H1 (cell line): ENCODE data around the gene C14orf132. TPM values are rescaled to one million over a fixed set of nuclear protein-coding genes. Genes with fewer than 3 reads are reported as not detected.

Experiments
- CTCF ChIA-PET: fragments of 300-600 bp; sonication (Branson Sonifier 250); formaldehyde crosslinking; loops from one replicate; lab custom pipeline; 2021; ENCODE audit not compliant: partially characterized antibody; lab: Charles Lee
- POLR2A ChIA-PET: fragments of 300-600 bp; sonication (Branson Sonifier 250); formaldehyde crosslinking; loops from one replicate; lab custom pipeline; 2021; ENCODE audit warnings: inconsistent platforms; ENCODE audit not compliant: partially characterized antibody; lab: Charles Lee
- DNase-seq, 2 experiments: peaks; one replicate each; pipeline versions ENCODE4 v3.0.0 to v3.0.0-alpha.2; 2010 to 2022; ENCODE audit warnings: low spot score in 2 of 2, low read depth in 1 of 2, mixed read lengths in 1 of 2
- FAIRE-seq: peaks from 2 replicates; lab custom pipeline; 2011; peaks lifted over from hg19 to GRCh38; lab: Jason Lieb, UNC
- H2AFZ ChIP-seq: 2 replicates; pipeline ENCODE4 v1.8.1; 2012; ENCODE audit warnings: low read length, inconsistent platforms
- H2AK5ac ChIP-seq: 2 replicates; pipeline ENCODE4 v1.6.1; 2013; ENCODE audit warnings: low read depth, low read length
- H2BK120ac ChIP-seq: replicated peaks from 2 replicates; pipeline ENCODE3; 2013; ENCODE audit warnings: low read depth, low read length, inconsistent platforms
- H2BK12ac ChIP-seq: 2 replicates; pipeline ENCODE4 v1.6.1; 2013; ENCODE audit warnings: low read depth, low read length
- H2BK15ac ChIP-seq: 2 replicates; pipeline ENCODE4 v1.6.1; 2013; ENCODE audit warnings: low read length
- H2BK20ac ChIP-seq: 2 replicates; pipeline ENCODE4 v1.6.1; 2013; ENCODE audit warnings: low read length
- H2BK5ac ChIP-seq: 2 replicates; pipeline ENCODE4 v1.6.1; 2013; ENCODE audit warnings: low read depth, low read length
- H3K14ac ChIP-seq: 2 replicates; pipeline ENCODE4 v1.6.1; 2013; ENCODE audit warnings: inconsistent platforms; ENCODE audit not compliant: insufficient read length
- H3K18ac ChIP-seq: 2 replicates; pipeline ENCODE4 v1.6.1; 2013; ENCODE audit warnings: low read length; ENCODE audit errors: extremely low read depth
- H3K23ac ChIP-seq: 2 replicates; pipeline ENCODE4 v1.6.1; 2013; ENCODE audit warnings: inconsistent platforms; ENCODE audit not compliant: insufficient read length
- H3K23me2 ChIP-seq: 2 replicates; pipeline ENCODE4 v1.6.1; 2013; ENCODE audit warnings: low read depth, low read length
- H3K27ac ChIP-seq: 2 replicates; pipeline ENCODE4 v1.6.1; 2011; ENCODE audit warnings: low read depth, low read length, inconsistent platforms
- H3K27me3 ChIP-seq, 4 experiments: replicated peaks in 1 of 4; 1 replicate in 1 of 4; 2 replicates in 3 of 4; pipeline versions ENCODE4 v1.6.1 to v1.8.1; 2011 to 2013; ENCODE audit warnings: low read length in 3 of 4, mild to moderate bottlenecking in 3 of 4, inconsistent platforms in 2 of 4, mixed read lengths in 2 of 4, moderate library complexity in 1 of 4; ENCODE audit not compliant: control insufficient read depth in 3 of 4, insufficient read depth in 3 of 4; ENCODE audit errors: extremely low read depth in 1 of 4
- H3K36me3 ChIP-seq, 4 experiments: 2 replicates each; pipeline versions ENCODE4 v1.6.1 to v1.8.1; 2011 to 2013; ENCODE audit warnings: mild to moderate bottlenecking in 4 of 4, low read length in 3 of 4, moderate library complexity in 2 of 4, control low read depth in 1 of 4, inconsistent platforms in 1 of 4; ENCODE audit not compliant: insufficient read depth in 4 of 4, control insufficient read depth in 2 of 4
- H3K4ac ChIP-seq: replicated peaks from 2 replicates; pipeline ENCODE3; 2013; ENCODE audit warnings: low read length, low read depth, mixed read lengths, inconsistent platforms; ENCODE audit not compliant: insufficient read length
- H3K4me1 ChIP-seq, 4 experiments: replicated peaks in 1 of 4; 1 replicate in 1 of 4; 2 replicates in 3 of 4; pipeline versions ENCODE4 v1.6.1 to v1.8.1; 2011 to 2013; ENCODE audit warnings: low read length in 3 of 4, inconsistent platforms in 2 of 4, mixed read lengths in 1 of 4; ENCODE audit not compliant: insufficient read depth in 4 of 4, control insufficient read depth in 3 of 4
- H3K4me2 ChIP-seq, 2 experiments: 2 replicates each; pipeline versions ENCODE4 v1.6.1 to v1.8.1; 2011 to 2013; ENCODE audit warnings: low read depth in 2 of 2, low read length in 2 of 2, control low read depth in 1 of 2, inconsistent platforms in 1 of 2, mild to moderate bottlenecking in 1 of 2; ENCODE audit not compliant: insufficient read depth in 1 of 2
- H3K4me3 ChIP-seq, 4 experiments: fragments of 200-600, 300-600 bp in 1 of 4; sonication (generic), shearing (Covaris generic), sonication (Bioruptor Twin) in 1 of 4; 2 replicates each; pipeline versions ENCODE4 v1.5.1 to v1.8.1; 2011 to 2016; ENCODE audit warnings: low read length in 4 of 4, low read depth in 3 of 4, control low read depth in 2 of 4, inconsistent platforms in 2 of 4, mild to moderate bottlenecking in 2 of 4, mixed read lengths in 1 of 4, moderate library complexity in 1 of 4; ENCODE audit not compliant: insufficient read depth in 2 of 4; ENCODE audit errors: extremely low read depth in 1 of 4
- H3K56ac ChIP-seq: replicated peaks from 2 replicates; pipeline ENCODE3; 2013; ENCODE audit warnings: low read depth, mild to moderate bottlenecking, mixed read lengths, low read length, inconsistent platforms; ENCODE audit not compliant: insufficient read length
- H3K79me1 ChIP-seq: 2 replicates; pipeline ENCODE4 v1.6.1; 2013; ENCODE audit warnings: low read depth, low read length, control low read depth
- H3K79me2 ChIP-seq, 2 experiments: 2 replicates each; pipeline versions ENCODE4 v1.6.1 to v1.8.1; 2012 to 2013; ENCODE audit warnings: low read length in 2 of 2, mild to moderate bottlenecking in 2 of 2, inconsistent platforms in 1 of 2; ENCODE audit not compliant: insufficient read depth in 2 of 2, control insufficient read depth in 1 of 2
- H3K9ac ChIP-seq, 4 experiments: replicated peaks in 1 of 4; 1 replicate in 1 of 4; 2 replicates in 3 of 4; pipeline versions ENCODE4 v1.6.1 to v1.8.1; 2011 to 2013; ENCODE audit warnings: low read depth in 3 of 4, low read length in 3 of 4, control low read depth in 2 of 4, mild to moderate bottlenecking in 2 of 4, moderate library complexity in 2 of 4, inconsistent platforms in 1 of 4; ENCODE audit errors: extremely low read depth in 1 of 4
- H3K9me3 ChIP-seq, 2 experiments: 2 replicates each; pipeline versions ENCODE4 v1.6.1 to v1.8.1; 2012 to 2013; ENCODE audit warnings: mild to moderate bottlenecking in 2 of 2, moderate library complexity in 2 of 2, control low read depth in 1 of 2, inconsistent platforms in 1 of 2, low read depth in 1 of 2, low read length in 1 of 2, mixed read lengths in 1 of 2; ENCODE audit not compliant: insufficient read depth in 2 of 2
- H4K20me1 ChIP-seq, 2 experiments: replicated peaks in 1 of 2; 2 replicates each; pipeline versions ENCODE3 to v1.8.1; 2011 to 2013; ENCODE audit warnings: inconsistent platforms in 2 of 2, low read length in 2 of 2, mild to moderate bottlenecking in 1 of 2; ENCODE audit not compliant: insufficient read depth in 2 of 2, control insufficient read depth in 1 of 2
- H4K5ac ChIP-seq: 2 replicates; pipeline ENCODE4 v1.6.1; 2013; ENCODE audit warnings: low read length, low read depth, mixed read lengths, inconsistent platforms; ENCODE audit not compliant: insufficient read length
- H4K8ac ChIP-seq: 2 replicates; pipeline ENCODE4 v1.8.0; 2013; ENCODE audit warnings: mild to moderate bottlenecking, moderate library complexity, low read length, inconsistent platforms; ENCODE audit not compliant: insufficient read depth; ENCODE audit errors: extremely low read depth
- H4K91ac ChIP-seq: replicated peaks from 2 replicates; pipeline ENCODE3; 2013; ENCODE audit warnings: low read length, mixed read lengths, inconsistent platforms; ENCODE audit not compliant: insufficient read length
- BACH1 ChIP-seq: IDR thresholded peaks from 2 replicates; pipeline ENCODE4 v1.6.1; 2012; ENCODE audit warnings: low read length, improper control_type of control experiment
- GABPA ChIP-seq: IDR thresholded peaks from 2 replicates; pipeline ENCODE4 v1.6.1; 2011; ENCODE audit warnings: mild to moderate bottlenecking, low read length, moderate library complexity, borderline replicate concordance; ENCODE audit not compliant: insufficient read depth
- KDM1A ChIP-seq: fragments of 200-600, 300-600 bp; sonication (generic); IDR thresholded peaks from 2 replicates; pipeline ENCODE4 v1.7.1; 2016; ENCODE audit warnings: mild to moderate bottlenecking, low read length, borderline replicate concordance
- MAFK ChIP-seq: IDR thresholded peaks from 2 replicates; pipeline ENCODE4 v1.6.1; 2012; ENCODE audit warnings: low read depth, mild to moderate bottlenecking, improper control_type of control experiment, low read length
- NANOG ChIP-seq: IDR thresholded peaks from 2 replicates; pipeline ENCODE4 v1.6.1; 2011; ENCODE audit warnings: low read length, low read depth, mild to moderate bottlenecking, inconsistent platforms; ENCODE audit not compliant: insufficient read depth, poor library complexity, severe bottlenecking
- POLR2AphosphoS5 ChIP-seq: IDR thresholded peaks from 2 replicates; pipeline ENCODE4 v1.6.1; 2011; ENCODE audit warnings: low read depth, low read length
- WGBS, 2 experiments: shearing (Covaris generic) in 1 of 2; methylation state at CpG; one replicate each; pipeline versions ENCODE4 v1.1.6 to v1.1.7; 2013 to 2015; ENCODE audit warnings: low lambda C conversion rate in 2 of 2, mixed read lengths in 2 of 2, inconsistent platforms in 1 of 2, low coverage in 1 of 2, missing lambda C conversion rate in 1 of 2; ENCODE audit not compliant: insufficient replicate concordance in 2 of 2, insufficient coverage in 1 of 2, insufficient read length in 1 of 2; ENCODE audit errors: extremely low coverage in 1 of 2, missing lambda C conversion rate in 1 of 2; 5-methylcytosine and 5-hydroxymethylcytosine counted together
- polyA plus RNA-seq, 7 experiments: library from polyadenylated mRNA; depleted of rRNA in 3 of 7; stranded (reverse) in 5 of 7; unstranded in 2 of 7; fragments of >200 nt in 5 of 7; fragments of 200-250 nt in 2 of 7; gene quantifications; 1 replicate in 5 of 7; 2 replicates in 1 of 7; 4 replicates in 1 of 7; pipeline versions ENCODE4 v1.2.1 to v1.2.3, GENCODE V29; 2011 to 2013; ENCODE audit warnings: missing spikeins in 2 of 7, mixed read lengths in 2 of 7
- total RNA-seq: library from RNA; stranded (reverse); fragmentation: NEBNext Ultra II Directional; extraction: Animal tissue kit (Norgen Biotek cat#: 25700); gene quantifications from 2 replicates; pipeline ENCODE4 v1.2.1, GENCODE V29; 2021
- TF ChIP-seq, protein P1 (sequence below): IDR thresholded peaks from 2 replicates; pipeline ENCODE4 v1.6.1; 2012; ENCODE audit warnings: inconsistent platforms

Gene C14orf132
- total and polyA plus RNA-seq, 2 of the 8 experiments (the other 6 are each of a cell fraction or from before 2014, with no cell fraction given) = 11.7 to 32.5 TPM

GRCh38 chr14:96065661-96066459 lies 26.7 kb downstream of the C14orf132 start:
- Histone ChIP-seq H3K23ac (no peak overlapping the region), H2BK15ac (no peak overlapping the region)
- TF ChIP-seq MAFK = peak; percentile 68; the same call in 1 of the 2 replicates
- TF ChIP-seq, protein P1, sequence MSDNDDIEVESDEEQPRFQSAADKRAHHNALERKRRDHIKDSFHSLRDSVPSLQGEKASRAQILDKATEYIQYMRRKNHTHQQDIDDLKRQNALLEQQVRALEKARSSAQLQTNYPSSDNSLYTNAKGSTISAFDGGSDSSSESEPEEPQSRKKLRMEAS = peak; percentile 60; the same call in 1 of the 2 replicates
- TF ChIP-seq NANOG = no peak
- TF ChIP-seq POLR2AphosphoS5 = no peak
- TF ChIP-seq GABPA = no peak
- TF ChIP-seq KDM1A = no peak
- TF ChIP-seq BACH1 = peak; percentile 92
- TF ChIP-seq, all 59 proteins: peak for 3
- Histone ChIP-seq H3K4ac (no peak overlapping the region), H3K14ac (no peak overlapping the region), H3K27me3 (no peaks in the 10 kb centered on the region), H3K79me2 (no peaks in the 10 kb centered on the region), H2AK5ac (no peak overlapping the region), H2AFZ (no peak overlapping the region), H3K36me3 (no peaks in the 10 kb centered on the region), H3K4me3 (no peak overlapping the region), H4K8ac (no peak overlapping the region), H2BK5ac (no peak overlapping the region), H3K56ac (no peak overlapping the region), H2BK120ac (no peak overlapping the region), H3K4me1 (no peaks in the 10 kb centered on the region), H4K20me1 (peaks cover 4 to 16% of the 10 kb centered on the region in 2 experiments), H4K5ac (no peak overlapping the region), H3K27ac (no peak overlapping the region), H3K79me1 (peaks cover 6% of the 10 kb centered on the region), H3K4me2 (no peak overlapping the region), H2BK20ac (no peak overlapping the region), H3K23me2 (no peaks in the 10 kb centered on the region; the same call in 1 of the 2 replicates), H3K9ac (no peak overlapping the region), H4K91ac (no peak overlapping the region), H3K18ac (no peak overlapping the region; the same call in 1 of the 2 replicates), H3K9me3 (no peaks in the 10 kb centered on the region), H2BK12ac (no peak overlapping the region)
- DNase-seq = no peak
- WGBS, 2 experiments = 67% methylated on average over 11 of the region's 11 CpGs; no CpG with 5 or more reads in 1 of the 2 experiments
- ChIA-PET POLR2A (interaction anchor here (1.7 kb wide), 1 partner anchor 14 kb away, joined by 4 read pairs; no protein-coding TSS in a partner anchor), CTCF (interaction anchor here (0.6 to 4.1 kb wide), 7 partner anchors 9 to 748 kb away, joined by 3 to 18 read pairs (median 6); no protein-coding TSS in a partner anchor)
- no peak for FAIRE-seq
